Keratinocyte (primary cell): ENCODE results near the gene BTBD17.

Source experiments
- CTCF ChIP-seq, 3 experiments: IDR thresholded peaks in 1 of 3; conservative IDR thresholded peaks in 1 of 3; optimal IDR thresholded peaks in 1 of 3; 2 replicates in 2 of 3; 3 replicates in 1 of 3; pipeline versions ENCODE3 to v1.5.1; 2011; ENCODE audit warnings: low read length in 3 of 3, mild to moderate bottlenecking in 3 of 3, moderate library complexity in 2 of 3, control low read depth in 1 of 3, inconsistent platforms in 1 of 3; ENCODE audit not compliant: insufficient read depth in 2 of 3; ENCODE audit errors: extremely low read depth in 1 of 3
- EZH2 ChIP-seq: IDR thresholded peaks from one replicate; pipeline ENCODE4 v1.6.1; 2012; ENCODE audit warnings: inconsistent platforms, mild to moderate bottlenecking, low read length, moderate library complexity

- no peak for TF ChIP-seq CTCF (optimal IDR thresholded peaks at IDR 0.05 in 1 of 3, IDR thresholded peaks at IDR 0.05 in 1 of 3, conservative IDR thresholded peaks at IDR 0.05 in 1 of 3; ENCODE audit: extremely low read depth in 1 of 3, insufficient read depth in 2 of 3, low read length in 3 of 3)
- TF ChIP-seq EZH2, result no peak
Measured at GRCh38 chr17:74374858-74375257, 13.2 kb upstream of the BTBD17 start.
